AG09319 (cell line): ENCODE measurements around the gene TSPAN2.

Experiments used
- DNase-seq: peaks from one replicate; pipeline ENCODE4 v3.0.0-alpha.2; 2010; ENCODE audit warnings: low read depth; ENCODE audit errors: extremely low read depth
- TF ChIP-seq, protein P1 (sequence below): IDR thresholded peaks from 2 replicates; pipeline ENCODE4 v1.5.1; 2011; ENCODE audit warnings: low read depth, mild to moderate bottlenecking, inconsistent platforms, low read length, moderate library complexity

The TSPAN2 gene

DNA sequence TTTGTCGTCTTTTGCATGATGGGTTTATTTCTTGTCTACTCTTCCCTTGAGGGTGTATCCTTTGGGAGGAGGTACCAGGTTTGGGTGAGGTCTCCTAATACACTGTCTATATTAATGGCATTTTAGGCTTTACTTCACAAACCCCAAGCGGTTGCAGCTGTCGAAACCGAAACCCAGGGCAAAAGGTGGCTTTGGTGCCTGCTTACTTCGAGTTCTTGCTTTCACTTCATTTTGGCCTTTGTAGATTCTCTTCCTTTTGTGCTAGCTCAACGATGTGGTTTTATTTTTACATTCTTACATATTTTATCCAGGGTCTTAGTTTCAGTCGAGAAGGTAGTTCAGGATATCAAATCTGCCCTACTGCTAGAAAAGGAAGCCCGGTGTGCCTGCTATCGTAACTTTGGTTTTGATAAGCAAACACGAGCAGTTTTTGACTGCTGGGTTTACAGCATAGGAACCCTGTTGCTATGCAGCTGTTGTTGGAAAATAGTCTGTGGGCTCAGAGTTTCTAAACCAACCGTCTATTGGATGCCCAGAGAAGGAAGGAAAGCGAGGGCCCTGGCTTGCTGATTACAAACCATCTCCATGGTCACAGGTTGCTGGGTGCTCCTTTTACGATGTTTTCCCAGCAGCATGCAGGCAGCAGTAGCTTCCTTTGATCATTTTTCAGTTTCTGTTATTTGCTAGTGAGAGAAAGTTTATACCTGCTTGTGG is 9.8 kb upstream of the TSPAN2 start:
- no peak for DNase-seq
- TF ChIP-seq, protein P1, sequence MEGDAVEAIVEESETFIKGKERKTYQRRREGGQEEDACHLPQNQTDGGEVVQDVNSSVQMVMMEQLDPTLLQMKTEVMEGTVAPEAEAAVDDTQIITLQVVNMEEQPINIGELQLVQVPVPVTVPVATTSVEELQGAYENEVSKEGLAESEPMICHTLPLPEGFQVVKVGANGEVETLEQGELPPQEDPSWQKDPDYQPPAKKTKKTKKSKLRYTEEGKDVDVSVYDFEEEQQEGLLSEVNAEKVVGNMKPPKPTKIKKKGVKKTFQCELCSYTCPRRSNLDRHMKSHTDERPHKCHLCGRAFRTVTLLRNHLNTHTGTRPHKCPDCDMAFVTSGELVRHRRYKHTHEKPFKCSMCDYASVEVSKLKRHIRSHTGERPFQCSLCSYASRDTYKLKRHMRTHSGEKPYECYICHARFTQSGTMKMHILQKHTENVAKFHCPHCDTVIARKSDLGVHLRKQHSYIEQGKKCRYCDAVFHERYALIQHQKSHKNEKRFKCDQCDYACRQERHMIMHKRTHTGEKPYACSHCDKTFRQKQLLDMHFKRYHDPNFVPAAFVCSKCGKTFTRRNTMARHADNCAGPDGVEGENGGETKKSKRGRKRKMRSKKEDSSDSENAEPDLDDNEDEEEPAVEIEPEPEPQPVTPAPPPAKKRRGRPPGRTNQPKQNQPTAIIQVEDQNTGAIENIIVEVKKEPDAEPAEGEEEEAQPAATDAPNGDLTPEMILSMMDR, result no peak

DNA sequence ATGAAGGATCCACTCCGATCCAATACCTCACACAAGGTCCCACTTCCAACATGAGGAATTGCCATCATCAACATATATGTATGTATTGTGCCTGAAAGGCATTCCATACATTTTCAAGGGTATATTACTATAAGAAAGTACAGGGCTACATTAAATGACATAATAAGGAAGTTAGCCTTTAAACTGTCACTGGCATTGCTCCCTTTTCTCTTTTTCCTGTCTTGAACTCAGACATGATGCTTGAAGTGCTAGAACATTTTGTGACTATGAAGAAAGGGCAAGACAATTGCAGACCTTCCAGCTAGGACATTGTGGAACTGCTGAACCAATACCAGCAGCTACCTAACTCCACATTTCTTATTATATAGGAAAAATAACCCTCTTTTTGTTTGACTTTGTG is 2.9 kb upstream of the TSPAN2 start:
- TF ChIP-seq, protein P1, result no peak
- no peak for DNase-seq

DNA sequence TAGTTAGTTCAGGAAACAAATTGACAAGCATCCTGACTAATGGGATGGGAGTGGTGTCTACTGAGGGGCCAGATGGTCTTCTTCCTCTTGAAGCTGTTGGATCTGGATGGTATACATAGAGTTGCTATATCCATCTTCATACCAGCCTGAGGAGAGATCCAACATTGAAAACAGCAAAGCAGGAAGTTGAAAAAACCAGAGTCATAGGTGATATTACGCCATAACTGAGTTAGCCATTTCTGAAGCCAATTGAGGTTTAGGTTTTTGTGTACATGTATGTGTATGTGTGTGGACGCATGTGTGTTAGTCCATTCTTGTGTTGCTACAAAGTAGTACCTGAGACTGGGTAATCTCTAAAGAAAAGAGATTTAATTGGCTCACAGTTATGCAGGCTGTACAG is 2.3 kb upstream of the TSPAN2 start:
- DNase-seq, result no peak
- TF ChIP-seq, protein P1, result no peak

DNA sequence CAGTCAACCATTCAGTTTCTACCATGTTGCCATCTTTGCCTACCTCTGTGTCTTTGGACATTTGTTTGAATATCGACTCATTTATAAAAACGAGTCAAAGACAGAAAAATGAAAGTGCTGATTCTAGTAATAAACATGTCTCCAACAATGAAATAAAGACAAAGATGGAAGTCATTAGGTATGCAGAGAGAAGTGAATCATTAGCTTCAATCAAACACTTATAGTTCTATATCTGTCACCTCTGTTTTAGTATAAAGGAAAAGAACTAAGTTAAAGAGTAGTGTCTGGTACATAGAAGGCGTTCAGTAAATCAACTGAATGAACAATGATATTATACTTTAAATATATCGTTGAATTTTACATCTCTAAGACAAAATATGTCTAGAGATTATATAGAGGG is 1.7 kb upstream of the TSPAN2 start:
- no peak for DNase-seq
- TF ChIP-seq, protein P1, result no peak

DNA sequence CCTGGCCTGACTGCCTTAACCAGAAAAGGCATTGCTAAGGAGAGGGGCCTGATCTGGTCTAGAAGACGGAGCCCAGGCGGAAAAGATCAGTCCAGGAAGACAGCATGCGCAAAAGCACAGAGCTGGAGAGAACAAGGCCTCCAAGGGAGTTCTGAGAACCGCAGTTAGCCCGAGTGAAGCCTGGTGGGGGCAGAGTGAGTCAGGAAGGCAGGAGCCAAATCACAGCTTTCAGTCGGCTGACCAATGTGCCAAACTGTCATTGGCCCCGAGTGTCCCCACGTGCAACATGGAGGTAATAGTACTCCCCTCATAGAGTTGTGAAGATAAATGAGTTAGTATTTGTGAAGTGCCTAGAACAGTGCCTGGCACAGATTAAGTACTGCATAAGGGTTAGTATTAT is 1.2 kb upstream of the TSPAN2 start:
- TF ChIP-seq, protein P1, result no peak
- DNase-seq, result no peak

DNA sequence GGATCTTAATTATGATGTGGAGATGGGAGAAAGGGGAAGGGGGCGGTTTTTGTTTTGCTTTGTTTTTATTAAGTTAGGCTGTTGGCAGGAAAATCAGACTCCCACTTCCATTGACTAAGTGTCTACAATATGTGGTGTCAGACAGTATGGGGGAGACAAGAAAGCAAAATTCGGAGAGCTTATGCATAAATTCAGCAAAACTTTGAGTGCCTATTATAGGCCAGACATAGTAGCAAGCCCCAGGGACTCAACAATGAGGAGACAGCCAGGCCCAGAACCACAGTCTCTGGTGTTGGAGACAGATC is 835 bp upstream of the TSPAN2 start:
- TF ChIP-seq, protein P1, result no peak
- no peak for DNase-seq

DNA sequence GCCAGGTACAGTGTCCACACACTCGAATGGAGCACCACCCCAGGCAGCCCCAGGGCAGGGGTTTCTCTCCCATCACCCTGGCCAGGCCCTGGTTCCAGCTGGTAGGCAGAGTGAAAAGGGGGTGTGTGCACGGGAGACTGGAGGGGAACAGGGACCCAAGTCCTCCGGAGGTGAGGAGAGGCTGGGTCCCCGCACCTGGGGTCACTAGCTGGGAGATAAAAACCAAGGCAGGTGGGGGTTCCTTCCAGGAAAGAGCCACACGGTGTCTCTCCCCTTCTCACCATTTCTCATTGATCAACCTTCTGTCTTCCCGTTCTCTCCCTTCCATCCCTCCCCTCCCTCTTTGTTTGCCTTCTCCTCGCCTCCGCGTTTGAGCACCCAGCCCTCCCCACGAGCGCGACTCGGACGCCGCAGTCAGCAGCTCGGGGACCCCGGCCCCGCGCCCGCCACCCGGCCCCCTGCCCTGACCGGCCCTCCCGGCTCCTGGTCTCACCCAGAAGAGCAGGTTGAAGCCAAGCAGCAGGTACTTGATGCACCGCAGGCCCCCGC is 358 bp downstream of the TSPAN2 start:
- DNase-seq, result no peak
- TF ChIP-seq, protein P1, result no peak
